Measurements from ENCODE around the gene ABCA3. TPM values are rescaled to one million over a fixed set of nuclear protein-coding genes. Genes with fewer than 3 reads are reported as not detected.

Gene ABCA3
- total and polyA plus RNA-seq, 4 donors, result 197 to 607 (median 411) TPM

DNA sequence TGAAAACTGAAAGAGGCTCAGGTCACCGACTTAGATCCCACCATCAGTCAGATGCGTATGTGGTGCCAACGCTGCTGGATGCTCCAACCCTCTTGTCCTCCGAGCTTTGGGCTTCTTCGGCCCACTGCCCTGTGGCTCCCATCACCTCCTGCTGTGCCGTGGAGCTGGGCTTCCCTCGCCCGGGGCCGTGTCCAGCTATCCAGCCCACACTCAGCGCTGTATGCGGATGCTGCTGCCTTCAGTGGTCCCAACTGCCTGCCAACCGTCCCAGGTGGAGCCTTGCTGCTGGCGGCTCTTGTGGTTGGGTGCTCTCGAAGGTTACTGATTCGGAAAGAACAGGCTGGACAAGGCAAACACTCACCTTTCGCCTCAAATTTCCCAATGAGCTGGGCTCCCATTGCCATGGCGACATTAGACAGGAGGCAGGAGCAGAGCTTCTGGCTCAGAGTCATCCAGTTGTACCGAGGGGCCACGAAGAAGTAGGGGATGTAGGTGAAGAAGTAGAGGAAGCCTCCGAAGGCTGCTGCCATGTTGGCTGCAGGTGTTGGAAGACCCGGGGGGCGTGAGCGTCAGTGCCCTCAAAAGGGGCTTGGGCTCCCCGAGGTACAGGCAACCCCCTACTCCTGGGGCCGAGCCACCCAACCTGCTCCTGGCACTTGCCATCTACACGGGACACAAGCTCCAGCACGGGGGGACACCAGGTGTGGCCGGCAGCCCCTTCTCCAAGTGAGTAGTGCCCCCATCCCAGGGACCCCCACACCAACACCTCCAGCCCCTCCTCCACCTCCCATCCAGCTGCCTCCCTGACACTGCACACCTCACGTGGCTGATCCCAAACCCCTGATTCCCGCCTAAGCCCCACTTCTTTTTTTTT lies 32.2 kb downstream of the ABCA3 start:
- Histone ChIP-seq H3K27me3 (ENCODE audit: control insufficient read depth in 3 of 3, insufficient read depth in 3 of 3, low read length in 2 of 3) (no peaks in the 10 kb centered on the region), H3K36me3 (ENCODE audit: control insufficient read depth in 4 of 4, insufficient read depth in 4 of 4, low read length in 4 of 4) (peaks cover 0 to 14% (median 0%) of the 10 kb centered on the region in 4 donors), H3K9ac (ENCODE audit: insufficient read depth in 1 of 2, low read length in 2 of 2) (no peak overlapping the region), H3K9me3 (ENCODE audit: control insufficient read depth in 4 of 4, insufficient read depth in 3 of 4, low read length in 3 of 4) (no peaks in the 10 kb centered on the region), H3K4me1 (ENCODE audit: control insufficient read depth in 5 of 5, insufficient read depth in 5 of 5, low read length in 5 of 5) (no peaks in the 10 kb centered on the region), H3K4me3 (no peak overlapping the region), H3K27ac (ENCODE audit: low read depth in 1 of 2, low read length in 1 of 2) (no peak overlapping the region)
- no peak for TF ChIP-seq CTCF (IDR thresholded peaks at IDR 0.05; ENCODE audit: control extremely low read depth, extremely low read depth)
- ATAC-seq (ENCODE audit: insufficient read depth, low FRiP score), result no peak
- 91 to 94% methylated on average over 30 of the region's 30 CpGs for WGBS, 2 donors
- no peak for DNase-seq

DNA sequence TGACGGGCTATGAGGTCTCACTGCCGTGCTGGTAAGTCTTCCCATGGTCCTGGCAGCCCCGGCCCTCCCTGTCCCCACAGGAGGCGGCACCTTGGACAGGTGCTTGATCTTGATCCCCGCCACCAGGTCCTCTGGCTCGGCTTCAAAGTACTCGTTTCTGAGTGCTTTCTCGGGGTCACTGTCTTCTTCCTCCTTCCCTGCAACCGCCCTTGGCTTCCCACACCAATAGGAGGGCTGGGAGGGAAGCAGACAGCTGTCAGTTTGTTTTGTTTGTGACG lies 40.7 kb downstream of the ABCA3 start:
- no peaks in the 10 kb centered on the region for H3K27me3 ChIP-seq (ENCODE audit: control insufficient read depth in 3 of 3, insufficient read depth in 3 of 3, low read length in 2 of 3)
- TF ChIP-seq CTCF (IDR thresholded peaks at IDR 0.05; ENCODE audit: control extremely low read depth, extremely low read depth), result no peak
- H3K9me3 ChIP-seq (ENCODE audit: control insufficient read depth in 4 of 4, insufficient read depth in 3 of 4, low read length in 3 of 4), result no peaks in the 10 kb centered on the region
- H3K36me3 ChIP-seq (ENCODE audit: control insufficient read depth in 4 of 4, insufficient read depth in 4 of 4, low read length in 4 of 4), result peaks cover 0 to 51% (median 0%) of the 10 kb centered on the region in 4 donors
- ATAC-seq (ENCODE audit: insufficient read depth, low FRiP score), result no peak
- peaks cover 0 to 3% (median 0%) of the 10 kb centered on the region in 5 donors for H3K4me1 ChIP-seq (ENCODE audit: control insufficient read depth in 5 of 5, insufficient read depth in 5 of 5, low read length in 5 of 5)
- DNase-seq, result no peak
- H3K4me3 ChIP-seq, result no peak overlapping the region
- H3K9ac ChIP-seq (ENCODE audit: insufficient read depth in 1 of 2, low read length in 2 of 2), result no peak overlapping the region
- WGBS, 2 donors, result 70 to 72% methylated on average over 10 of the region's 10 CpGs
- no peak overlapping the region for H3K27ac ChIP-seq (ENCODE audit: low read depth in 1 of 2, low read length in 1 of 2)

- H3K4me3 ChIP-seq, result no peak overlapping the region
Observed at GRCh38 chr16:2299121-2299914, 41.2 kb downstream of the ABCA3 start.

More at GRCh38 chr16:2299121-2299914, 41.2 kb downstream of the ABCA3 start:
- WGBS, 2 donors, result 83 to 86% methylated on average over 30 to 31 of the region's 31 CpGs
- Histone ChIP-seq H3K4me1 (ENCODE audit: control insufficient read depth in 5 of 5, insufficient read depth in 5 of 5, low read length in 5 of 5) (peaks cover 0 to 3% (median 0%) of the 10 kb centered on the region in 5 donors), H3K27ac (ENCODE audit: low read depth in 1 of 2, low read length in 1 of 2) (no peak overlapping the region), H3K27me3 (ENCODE audit: control insufficient read depth in 3 of 3, insufficient read depth in 3 of 3, low read length in 2 of 3) (no peaks in the 10 kb centered on the region), H3K36me3 (ENCODE audit: control insufficient read depth in 4 of 4, insufficient read depth in 4 of 4, low read length in 4 of 4) (peaks cover 0 to 51% (median 0%) of the 10 kb centered on the region in 4 donors), H3K9ac (ENCODE audit: insufficient read depth in 1 of 2, low read length in 2 of 2) (no peak overlapping the region), H3K9me3 (ENCODE audit: control insufficient read depth in 4 of 4, insufficient read depth in 3 of 4, low read length in 3 of 4) (no peaks in the 10 kb centered on the region)
- ATAC-seq (ENCODE audit: insufficient read depth, low FRiP score) (no peak), DNase-seq (no peak)
- no peak for TF ChIP-seq CTCF (IDR thresholded peaks at IDR 0.05; ENCODE audit: control extremely low read depth, extremely low read depth)

All from lung (tissue), 12 donors.